Measurements from ENCODE around the gene TSC22D3.

The TSC22D3 gene

GRCh38 chrX:107804427-107804826 lies 28.8 kb upstream of the TSC22D3 start:
- TF ChIP-seq PPARA (CRISPR knock-in tag; IDR thresholded peaks at IDR 0.05; ENCODE audit: borderline replicate concordance) (no peak), BACH2 (CRISPR knock-in tag; IDR thresholded peaks at IDR 0.05; ENCODE audit: borderline replicate concordance) (no peak), CSRNP3 (CRISPR knock-in tag; IDR thresholded peaks at IDR 0.05) (no peak), SNAI2 (CRISPR knock-in tag; IDR thresholded peaks at IDR 0.05) (no peak), POU6F1 (CRISPR knock-in tag; IDR thresholded peaks at IDR 0.05; ENCODE audit: borderline replicate concordance, low read depth) (no peak), OSR1 (CRISPR knock-in tag; IDR thresholded peaks at IDR 0.05) (no peak)
- no peak for ATAC-seq

- ATAC-seq, result no peak
- TF ChIP-seq ZFP3 (CRISPR knock-in tag; IDR thresholded peaks at IDR 0.05), result no peak
- TF ChIP-seq ZNF565 (CRISPR knock-in tag; conservative IDR thresholded peaks at IDR 0.05; ENCODE audit: low read depth), result no peak
- no peak for TF ChIP-seq ARNTL (CRISPR knock-in tag; IDR thresholded peaks at IDR 0.05; ENCODE audit: borderline replicate concordance, low read depth)
- no peak for TF ChIP-seq TCF4 (CRISPR knock-in tag; IDR thresholded peaks at IDR 0.05; ENCODE audit: borderline replicate concordance)
- TF ChIP-seq ZNF70 (CRISPR knock-in tag; IDR thresholded peaks at IDR 0.05), result no peak
- TF ChIP-seq TSHZ2 (CRISPR knock-in tag; IDR thresholded peaks at IDR 0.05), result no peak
- no peak for TF ChIP-seq CSRNP3 (CRISPR knock-in tag; IDR thresholded peaks at IDR 0.05)
- no peak for TF ChIP-seq ZNF8 (CRISPR knock-in tag; IDR thresholded peaks at IDR 0.05)
- TF ChIP-seq OSR1 (CRISPR knock-in tag; IDR thresholded peaks at IDR 0.05), result no peak
- no peak for TF ChIP-seq ESRRG (CRISPR knock-in tag; IDR thresholded peaks at IDR 0.05)
- no peak for TF ChIP-seq ZFP30 (CRISPR knock-in tag; IDR thresholded peaks at IDR 0.05)
- TF ChIP-seq TOX (CRISPR knock-in tag; IDR thresholded peaks at IDR 0.05; ENCODE audit: borderline replicate concordance), result no peak
- no peak for TF ChIP-seq CSDC2 (CRISPR knock-in tag; IDR thresholded peaks at IDR 0.05)
Observed at GRCh38 chrX:107787827-107788226, 12.2 kb upstream of the TSC22D3 start.

- ATAC-seq, result no peak
- TF ChIP-seq PATZ1 (CRISPR knock-in tag; IDR thresholded peaks at IDR 0.05; ENCODE audit: borderline replicate concordance) (no peak), TSHZ2 (CRISPR knock-in tag; IDR thresholded peaks at IDR 0.05) (no peak), ZFP3 (CRISPR knock-in tag; IDR thresholded peaks at IDR 0.05) (no peak), BACH2 (CRISPR knock-in tag; IDR thresholded peaks at IDR 0.05; ENCODE audit: borderline replicate concordance) (no peak), CSRNP3 (CRISPR knock-in tag; IDR thresholded peaks at IDR 0.05) (no peak), ZNF70 (CRISPR knock-in tag; IDR thresholded peaks at IDR 0.05) (no peak), POU6F1 (CRISPR knock-in tag; IDR thresholded peaks at IDR 0.05; ENCODE audit: borderline replicate concordance, low read depth) (no peak), CREB5 (CRISPR knock-in tag; IDR thresholded peaks at IDR 0.05; ENCODE audit: low read depth) (no peak), ISL1 (CRISPR knock-in tag; IDR thresholded peaks at IDR 0.05) (no peak), ZC3H10 (CRISPR knock-in tag; IDR thresholded peaks at IDR 0.05) (no peak)
Observed at GRCh38 chrX:107780525-107780924, 4.9 kb upstream of the TSC22D3 start.
